HG03575 (cell line): ENCODE results near the gene LTB.

ENCODE experiments used
- ATAC-seq: cut with Tn5 transposase; IDR thresholded peaks from one replicate; pipeline ENCODE4 v1.9.1; 2021; ENCODE audit not compliant: unreplicated experiment, insufficient number of reproducible peaks, low FRiP score; ENCODE audit errors: extremely low read depth

The LTB gene

GRCh38 chr6:31535538-31536324 lies 46.5 kb downstream of the LTB start:
- ATAC-seq, result no peak

- no peak for ATAC-seq
Observed at GRCh38 chr6:31534521-31535040, 47.6 kb downstream of the LTB start.

- ATAC-seq, result no peak
Observed at GRCh38 chr6:31534011-31534410, 48.2 kb downstream of the LTB start.

- no peak for ATAC-seq
Observed at GRCh38 chr6:31533455-31533841, 48.8 kb downstream of the LTB start.

- ATAC-seq, result no peak
Observed at GRCh38 chr6:31532644-31533454, 49.4 kb downstream of the LTB start.

- no peak for ATAC-seq
Observed at GRCh38 chr6:31531771-31532643, 50.2 kb downstream of the LTB start.

GRCh38 chr6:31531162-31531561 lies 51.1 kb downstream of the LTB start:
- no peak for ATAC-seq

- no peak for ATAC-seq
Observed at GRCh38 chr6:31530659-31531058, 51.6 kb downstream of the LTB start.
